SK-N-MC (cell line): ENCODE measurements around the gene NUDCD2.

Source experiments
- EZH2 ChIP-seq: fragments of 200-600 bp; sonication (generic); IDR thresholded peaks from one replicate; pipeline ENCODE4 v1.6.1; 2017; ENCODE audit warnings: antibody characterized with exemption
- FOXP2 ChIP-seq: optimal IDR thresholded peaks from 2 replicates; pipeline ENCODE3; 2011; ENCODE audit warnings: mild to moderate bottlenecking, moderate library complexity; ENCODE audit not compliant: insufficient read depth; ENCODE audit errors: extremely low read length, control extremely low read depth
- POLR2AphosphoS5 ChIP-seq: IDR thresholded peaks from 2 replicates; pipeline ENCODE4 v1.6.1; 2012; ENCODE audit warnings: mild to moderate bottlenecking, low read depth, low read length, borderline replicate concordance

GRCh38 chr5:163506095-163506457, 46.2 kb upstream of the NUDCD2 start:
- TF ChIP-seq EZH2 = no peak
- no peak for TF ChIP-seq POLR2AphosphoS5
- no peak for TF ChIP-seq FOXP2
